GM19397 (cell line): ENCODE measurements around the gene SP140L.
A peak's percentile ranks its signal among the peaks of the same experiment; 100 is the strongest.
"Not testable (repeated sequence)": the region's sequence is repeated elsewhere in the genome, so short reads cannot be mapped to it uniquely, and the experiment has no call there.

Source experiments
- ATAC-seq: cut with Tn5 transposase; IDR thresholded peaks from one replicate; pipeline ENCODE4 v1.9.1; 2021; ENCODE audit warnings: mild to moderate bottlenecking, moderate library complexity; ENCODE audit not compliant: unreplicated experiment

Gene SP140L

DNA sequence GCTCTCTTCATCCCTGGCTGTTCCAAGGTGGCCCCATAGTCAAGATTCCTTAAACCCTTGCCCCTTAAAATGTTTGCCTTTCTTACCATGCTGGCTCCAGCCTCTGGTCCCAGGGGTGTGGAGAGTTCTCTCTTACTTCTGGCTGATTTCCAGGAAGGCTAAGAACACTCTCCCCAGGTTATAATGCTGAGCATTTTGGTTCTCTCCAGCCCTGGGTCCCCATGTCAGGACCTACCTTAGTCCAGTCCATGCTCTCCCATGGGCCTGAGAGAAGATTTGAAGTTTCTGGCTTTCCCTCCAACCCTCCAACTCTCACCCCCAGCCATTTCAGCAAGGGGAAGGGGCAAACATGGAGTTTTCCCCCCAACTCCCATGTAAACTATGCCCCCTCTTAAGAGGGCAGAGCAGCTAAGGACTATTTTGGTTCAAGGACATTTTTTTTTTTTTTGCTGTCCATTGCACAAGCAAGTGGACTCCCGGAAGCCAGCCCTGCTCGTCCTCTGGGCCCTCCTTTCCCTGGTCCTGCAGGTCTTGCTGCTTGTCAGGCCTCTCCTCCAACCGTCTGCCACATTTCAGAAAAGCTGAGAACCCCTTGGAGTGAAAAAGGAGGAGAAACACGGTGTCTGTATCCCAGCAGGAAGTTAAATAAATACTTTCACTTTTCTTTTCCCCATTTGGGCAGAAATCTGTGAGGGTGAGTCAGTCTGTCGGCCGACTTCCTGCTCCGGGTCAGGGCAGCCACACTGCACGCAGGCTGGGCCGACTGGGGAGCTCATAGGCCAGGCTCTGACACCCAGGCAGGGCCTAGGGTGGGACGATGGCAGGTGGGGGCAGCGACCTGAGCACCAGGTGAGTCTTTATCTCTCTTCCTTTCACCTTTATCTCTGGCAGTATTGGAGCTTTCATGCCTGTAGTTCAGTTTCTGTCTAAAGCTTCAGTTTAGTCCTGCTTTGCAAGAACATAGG lies at the start of gene SP140L:
Gene SP140L (plus strand): TSS at position 741 of the 965 bp plus-strand sequence. CDS start 77 bp downstream, at position 818.
- ATAC-seq, result peak; percentile 91

DNA sequence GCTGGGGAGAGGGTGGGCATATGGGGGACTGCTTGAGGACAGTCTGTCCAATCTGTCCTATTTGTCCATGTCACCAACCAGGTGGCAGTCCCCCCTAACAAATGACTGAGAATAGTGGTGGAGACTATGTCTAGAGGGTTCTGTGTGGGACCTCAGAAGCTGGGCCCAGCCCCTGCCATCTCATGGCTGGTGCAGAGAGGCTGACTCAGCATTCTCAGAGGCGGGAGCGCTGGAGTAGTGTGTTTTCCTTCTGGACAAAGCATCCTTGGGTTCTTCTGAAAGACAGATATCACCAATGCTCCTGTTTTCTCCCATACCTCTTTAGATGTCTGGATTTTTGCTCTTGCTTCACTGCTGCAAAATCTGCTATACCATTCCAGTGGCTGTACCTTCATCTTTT lies 44.1 kb upstream of the SP140L start:
- ATAC-seq, result no peak

DNA sequence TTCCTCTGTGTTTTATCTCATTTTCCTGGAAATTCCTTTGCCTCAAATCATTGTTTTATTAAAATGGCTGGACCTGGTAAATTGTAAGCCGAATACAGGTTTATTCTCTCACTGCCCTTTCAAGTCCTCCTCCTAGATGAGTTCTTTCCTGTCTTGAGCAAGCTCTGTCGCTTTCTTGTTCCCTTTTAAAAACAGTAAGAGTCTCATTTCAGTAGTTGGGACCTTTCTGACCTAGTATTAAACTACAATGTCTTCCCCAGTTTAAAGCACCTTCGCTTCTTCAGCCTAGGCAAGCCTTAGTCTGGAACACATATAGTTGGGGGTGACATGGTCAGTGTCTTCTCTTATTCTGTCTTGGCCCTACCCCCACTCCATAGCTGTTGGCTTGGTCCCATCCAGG lies 40.9 kb upstream of the SP140L start:
- ATAC-seq, result no peak

DNA sequence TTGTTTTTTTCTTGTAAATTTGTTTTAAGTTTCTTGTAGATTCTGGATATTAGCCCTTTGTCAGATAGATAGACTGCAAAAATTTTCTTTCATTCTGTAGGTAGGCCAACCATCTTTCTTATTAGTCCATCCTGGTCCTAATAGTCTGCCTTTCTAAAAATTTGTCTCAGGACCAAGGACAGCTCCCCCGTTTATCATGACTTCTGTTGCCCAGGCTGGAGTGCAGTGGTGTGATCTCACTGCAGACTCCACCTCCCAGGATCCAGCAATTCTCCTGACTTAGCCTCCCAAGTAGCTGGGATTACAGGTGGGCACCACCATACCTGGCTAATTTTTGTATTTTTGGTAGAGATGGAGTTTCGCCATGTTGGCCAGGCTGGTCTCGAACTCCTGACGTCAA lies 37.7 kb upstream of the SP140L start:
- not testable (repeated sequence) for ATAC-seq

DNA sequence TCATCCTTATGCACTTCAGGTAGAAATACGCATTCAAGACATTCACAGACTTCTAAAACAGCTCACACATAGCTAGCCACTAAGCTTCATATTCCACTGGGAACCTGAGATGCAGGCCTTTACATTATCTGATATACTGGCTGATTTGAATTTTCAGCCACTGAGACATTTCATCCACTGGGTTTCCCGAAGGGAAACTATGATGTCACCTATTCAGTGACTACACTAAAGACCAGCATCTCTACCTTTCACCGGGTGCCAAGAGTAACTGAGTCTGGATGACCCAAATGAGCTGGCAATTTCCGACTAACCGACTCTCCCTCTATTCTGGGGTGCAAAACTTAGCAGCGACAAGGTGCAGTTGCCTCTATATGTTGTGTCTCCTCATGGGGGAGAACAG lies 31.8 kb upstream of the SP140L start:
- ATAC-seq, result no peak

DNA sequence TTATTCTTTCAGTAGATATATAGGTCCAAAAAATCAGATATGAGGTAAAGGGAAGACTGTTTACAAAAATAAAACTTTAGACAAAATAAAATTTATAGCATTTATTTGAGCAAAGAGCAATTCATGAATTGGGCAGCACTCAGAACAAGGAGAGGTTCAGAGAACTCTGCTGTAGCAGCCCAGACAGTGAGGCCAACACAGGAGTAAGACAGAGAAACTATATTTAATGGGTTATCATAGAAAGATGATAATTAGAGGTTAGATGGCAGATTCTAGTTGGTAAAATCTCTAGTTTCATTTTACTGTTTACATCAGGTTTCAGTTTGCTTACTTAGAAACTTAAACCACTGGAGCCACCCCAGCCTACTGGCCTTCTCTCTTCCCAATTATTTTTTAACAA lies 30.1 kb upstream of the SP140L start:
- ATAC-seq, result no peak

DNA sequence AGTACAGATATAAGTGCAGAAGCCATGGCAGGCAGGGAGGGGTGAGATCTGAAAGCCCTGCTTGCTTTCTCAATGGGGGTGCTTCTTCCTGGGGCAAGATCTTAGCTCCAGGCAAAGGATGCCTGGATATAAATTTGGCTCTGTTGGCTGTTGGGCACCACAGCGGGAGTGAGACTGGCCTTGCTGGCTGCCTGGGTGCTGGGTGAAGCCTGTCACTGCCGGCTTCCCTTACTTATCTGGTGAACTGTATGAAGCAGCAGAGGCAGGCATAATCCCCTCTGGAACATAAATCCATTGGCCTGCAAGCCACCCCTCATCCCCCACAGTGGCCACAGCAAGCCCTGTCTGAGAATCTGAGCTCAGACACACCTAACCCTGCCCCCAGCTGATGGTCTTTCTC lies 27.4 kb upstream of the SP140L start:
- ATAC-seq, result no peak

DNA sequence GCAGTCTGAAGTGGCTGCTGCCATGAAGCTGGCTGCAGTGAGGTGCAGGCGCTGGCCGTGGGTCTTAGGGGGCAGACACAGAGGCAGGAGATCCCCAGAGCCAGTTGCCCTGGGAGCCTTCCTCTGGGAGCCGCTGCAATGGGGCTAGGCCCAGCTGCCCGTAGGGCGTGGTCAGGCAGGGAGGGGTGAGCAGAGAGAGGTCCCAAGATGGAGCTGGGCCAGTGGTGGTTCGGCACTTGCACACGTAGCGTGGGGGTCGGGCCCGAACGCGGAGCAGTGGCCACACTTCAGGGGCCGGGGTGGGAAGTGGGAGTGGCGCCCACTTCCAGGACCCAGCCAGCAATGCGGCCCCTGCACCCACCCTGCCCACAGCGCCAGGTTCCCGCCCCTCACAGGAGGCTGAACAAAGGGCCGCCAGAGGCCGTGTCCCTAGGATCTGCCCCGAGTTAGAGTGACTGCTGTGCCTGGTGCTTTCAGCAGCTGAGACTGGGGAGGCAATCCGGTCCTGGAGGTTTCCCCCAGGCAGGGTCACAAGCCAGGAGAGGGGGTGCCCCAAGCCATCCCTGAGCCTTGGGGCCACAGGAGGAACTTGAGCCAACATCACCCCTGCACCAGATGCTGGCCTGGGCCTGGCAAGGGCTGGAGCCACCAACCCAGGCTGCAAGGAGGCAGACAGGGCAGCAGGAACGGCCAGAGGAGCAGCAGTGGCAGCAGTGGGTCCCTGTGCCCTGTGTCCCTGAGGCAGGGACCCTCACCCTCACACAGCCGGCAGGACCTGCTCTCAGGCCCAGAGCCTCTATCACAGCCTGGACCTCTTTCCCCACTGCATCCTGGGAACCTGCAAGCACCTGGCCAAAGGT lies 21.3 kb upstream of the SP140L start:
- ATAC-seq, result no peak

DNA sequence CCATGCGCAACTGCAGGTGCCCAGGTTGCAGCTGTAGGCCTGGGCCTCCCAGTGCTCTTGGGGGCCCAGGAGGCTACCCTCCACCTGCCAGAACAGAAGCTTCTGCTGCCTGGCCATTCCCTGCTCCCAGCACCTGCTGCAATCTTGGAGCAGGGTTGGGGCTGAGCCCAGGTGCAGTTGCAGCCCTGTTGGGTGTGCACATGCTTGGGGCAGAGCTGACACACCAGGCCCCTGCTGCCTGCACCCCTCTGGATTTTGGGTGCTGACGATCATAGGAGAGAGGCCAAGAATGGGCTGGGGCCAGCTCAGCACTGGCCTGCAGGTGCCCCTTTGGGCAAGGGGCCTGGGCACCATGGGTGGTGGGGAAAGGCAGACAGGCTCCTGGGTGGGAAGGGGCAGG lies 20.5 kb upstream of the SP140L start:
- no peak for ATAC-seq

DNA sequence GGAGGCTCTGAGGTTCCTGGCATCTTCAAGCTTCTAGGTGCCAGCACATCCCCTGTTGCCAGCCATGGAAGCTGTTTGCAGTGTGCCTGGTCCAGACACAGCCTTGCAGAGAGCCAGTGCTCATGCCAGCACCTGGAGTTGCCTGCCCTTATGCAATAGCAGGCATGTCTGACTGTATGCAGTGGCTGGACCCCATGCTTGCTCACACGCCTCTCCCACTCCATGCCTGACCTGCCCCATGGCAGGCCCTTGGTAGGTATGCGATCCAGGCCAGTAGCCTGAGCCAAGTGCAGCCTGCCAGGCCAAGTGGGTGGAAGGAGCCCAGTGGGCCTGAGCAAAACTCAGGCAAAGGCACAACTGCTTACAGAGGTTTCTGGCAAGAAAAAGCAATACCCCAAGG lies 19.5 kb upstream of the SP140L start:
- no peak for ATAC-seq

DNA sequence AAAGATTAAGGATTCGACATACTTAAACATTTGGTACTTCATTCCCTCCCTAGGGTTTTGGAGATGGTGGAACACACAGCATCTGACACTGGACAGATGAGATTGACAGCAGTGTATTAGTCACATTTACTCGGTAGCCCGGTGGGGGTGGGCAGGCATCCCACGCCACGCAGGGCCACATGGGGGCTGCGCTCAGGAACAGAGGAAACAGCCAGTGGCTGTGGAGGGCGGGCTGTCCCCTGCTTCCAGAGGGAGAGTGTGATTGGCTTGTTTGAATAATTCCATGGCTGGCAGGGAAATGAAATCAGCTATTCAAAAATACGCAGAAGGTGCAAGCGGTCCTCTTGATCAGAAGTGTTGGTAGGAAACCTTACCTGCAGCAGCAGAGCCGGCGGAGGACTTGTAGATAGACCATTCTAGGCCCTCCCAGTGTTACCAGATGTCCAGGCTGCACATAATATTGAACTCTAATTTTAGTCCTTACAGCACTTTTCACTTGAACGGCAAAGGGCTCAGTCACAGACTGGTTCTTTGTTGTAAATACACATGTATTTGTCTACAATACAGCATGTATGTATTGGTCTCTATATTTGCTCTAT lies 18.5 kb upstream of the SP140L start:
- no peak for ATAC-seq

DNA sequence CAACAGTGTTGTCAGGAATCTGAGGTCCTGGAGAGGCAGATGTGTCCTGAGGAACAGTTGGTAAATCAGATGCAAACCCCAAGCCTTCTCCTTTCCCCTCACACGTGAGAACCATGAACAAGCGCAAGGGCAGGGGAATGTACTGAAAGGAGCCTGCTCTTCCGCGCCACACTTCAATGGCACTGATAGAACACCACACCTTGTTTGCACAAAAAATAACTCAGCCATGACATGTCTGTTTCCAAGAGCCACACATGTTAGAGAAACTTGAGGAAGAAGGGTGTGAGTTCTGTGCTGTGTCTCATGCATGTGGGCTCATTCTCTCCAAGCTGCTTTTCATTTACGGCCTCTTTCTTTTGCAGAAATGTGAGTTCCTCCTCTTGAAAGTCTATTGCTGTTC lies 16.2 kb upstream of the SP140L start:
- not testable (repeated sequence) for ATAC-seq

DNA sequence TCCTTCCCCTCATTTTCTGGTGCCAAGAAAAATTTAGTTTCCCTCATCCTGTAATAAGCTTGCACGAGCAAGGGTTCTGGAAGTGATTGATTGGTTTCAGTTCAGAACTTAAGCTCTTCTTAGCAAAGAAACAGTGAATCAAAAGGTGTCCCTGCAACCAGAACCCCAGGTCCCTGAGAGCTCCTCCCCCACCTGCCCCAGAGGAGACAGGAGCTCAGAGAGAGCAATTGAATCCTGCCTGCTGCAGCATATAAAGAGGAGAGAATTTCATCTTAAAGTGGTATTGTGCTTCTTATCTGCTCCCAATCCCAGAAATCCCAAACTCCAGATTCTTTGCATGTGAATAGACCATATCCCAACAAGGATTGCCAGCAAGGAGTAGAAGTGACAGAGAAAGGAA lies 15.4 kb upstream of the SP140L start:
- ATAC-seq, result not testable (repeated sequence)

DNA sequence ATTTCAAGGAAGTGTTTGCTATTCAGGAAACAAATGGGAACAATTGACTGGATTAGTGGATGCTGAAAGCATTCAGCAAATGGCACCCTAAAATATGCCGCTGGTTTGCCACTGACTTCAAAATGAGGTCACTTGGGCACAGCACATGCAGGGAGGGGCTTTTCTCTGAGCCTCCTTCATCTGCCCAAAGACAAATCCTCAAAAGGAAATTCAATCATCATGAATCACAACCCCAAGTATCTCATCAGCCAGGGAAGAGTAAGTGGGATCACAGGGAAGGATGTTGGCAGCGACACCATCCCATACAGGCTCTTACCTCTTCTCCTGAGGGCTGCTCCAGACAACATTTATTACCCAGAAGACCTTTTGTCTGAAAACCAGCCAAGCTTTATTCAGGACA lies 14.4 kb upstream of the SP140L start:
- no peak for ATAC-seq

DNA sequence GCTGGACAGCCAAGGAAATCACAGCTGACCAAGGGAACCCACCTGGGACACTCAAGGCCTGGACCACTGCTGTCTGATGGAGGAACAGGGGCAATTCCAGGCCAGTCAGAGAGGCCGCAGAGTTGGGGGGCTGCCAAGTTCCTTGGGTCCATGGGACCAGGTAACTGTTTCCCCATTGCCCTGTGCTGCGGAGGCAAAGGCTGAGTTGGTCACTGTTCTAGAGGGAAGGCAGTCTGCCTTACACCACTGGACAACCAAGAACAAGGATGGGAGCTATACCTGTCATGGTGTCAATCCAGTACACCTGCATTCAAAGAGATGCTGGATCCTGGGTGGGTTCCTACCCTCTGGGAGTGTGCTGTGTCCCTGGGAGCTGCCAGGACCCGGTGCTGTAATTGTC lies 9.6 kb upstream of the SP140L start:
- no peak for ATAC-seq

DNA sequence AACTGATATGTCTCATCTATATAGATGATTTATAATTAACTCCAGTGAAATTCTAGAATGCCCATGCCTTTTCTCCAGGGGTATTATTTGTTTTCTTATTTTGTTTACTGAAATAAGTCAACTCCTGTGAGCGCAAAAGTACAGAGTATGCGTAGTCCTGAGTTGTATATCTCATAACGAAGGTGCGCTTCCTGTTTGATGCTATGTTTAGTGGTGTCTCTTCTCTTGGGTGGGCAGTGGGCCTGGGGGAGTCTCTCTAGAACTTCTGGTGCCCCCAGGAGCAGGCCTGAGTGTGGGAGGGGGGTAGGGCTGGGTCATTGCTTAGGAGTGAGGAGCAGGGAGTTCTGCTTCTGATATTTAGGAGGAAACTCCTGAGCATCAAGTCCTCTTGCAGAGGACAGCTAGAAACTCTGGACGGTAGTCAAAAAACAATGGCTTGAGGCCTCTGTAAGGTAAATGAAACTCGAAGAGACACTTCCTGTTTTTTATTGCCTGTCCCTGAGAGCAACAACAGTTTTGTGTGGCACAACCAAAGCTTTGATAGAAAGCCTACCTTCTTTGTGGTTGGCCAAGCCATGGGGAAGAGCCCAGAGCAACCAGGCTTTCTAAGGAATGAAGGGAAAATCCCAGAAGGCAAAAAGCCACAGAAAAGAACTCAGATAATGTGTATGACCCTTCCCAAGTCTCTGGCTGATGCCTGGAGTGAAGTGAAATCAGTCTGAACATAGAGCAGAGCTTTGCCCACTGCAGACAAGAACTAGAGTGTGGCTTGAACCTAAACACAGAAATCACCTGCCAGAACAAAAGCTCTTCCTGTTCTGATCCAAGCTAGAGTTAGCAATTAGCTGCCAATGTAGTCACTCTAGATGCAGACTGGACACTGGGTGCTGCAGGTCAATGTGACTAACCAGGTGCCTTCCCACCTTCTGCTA lies 8.5 kb upstream of the SP140L start:
- peak; percentile 27 for ATAC-seq

DNA sequence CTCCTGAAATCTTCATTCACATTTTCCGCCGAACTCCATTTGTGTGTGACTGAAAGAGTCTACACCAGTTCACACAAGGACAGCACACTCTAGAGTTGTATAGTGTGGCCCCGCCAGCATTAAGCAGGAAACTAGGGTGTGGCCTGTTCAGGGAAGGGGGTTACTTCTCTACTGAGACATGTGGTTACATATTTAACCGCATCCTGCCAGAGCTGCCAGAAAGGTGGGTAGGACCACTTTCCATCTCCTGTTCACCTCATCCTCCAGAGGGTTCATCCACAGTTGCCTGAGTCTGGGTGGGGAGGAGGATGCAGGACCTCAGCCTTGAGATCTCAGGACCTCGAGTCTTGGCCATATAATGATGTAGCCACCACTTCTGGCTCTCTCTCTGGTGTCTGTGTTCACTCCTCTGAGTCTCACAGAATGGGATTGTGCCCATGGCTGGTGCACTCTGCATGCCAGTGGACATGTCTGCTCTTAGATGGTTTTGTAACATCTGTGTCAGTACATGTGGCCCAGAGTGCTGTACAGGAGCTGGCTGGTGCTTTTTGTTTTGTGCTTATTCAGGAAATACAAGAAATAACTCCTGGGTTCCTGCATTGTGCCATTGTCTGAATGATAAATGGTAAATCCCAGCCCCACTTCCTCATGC lies 7.7 kb upstream of the SP140L start:
- peak; percentile 81 for ATAC-seq

DNA sequence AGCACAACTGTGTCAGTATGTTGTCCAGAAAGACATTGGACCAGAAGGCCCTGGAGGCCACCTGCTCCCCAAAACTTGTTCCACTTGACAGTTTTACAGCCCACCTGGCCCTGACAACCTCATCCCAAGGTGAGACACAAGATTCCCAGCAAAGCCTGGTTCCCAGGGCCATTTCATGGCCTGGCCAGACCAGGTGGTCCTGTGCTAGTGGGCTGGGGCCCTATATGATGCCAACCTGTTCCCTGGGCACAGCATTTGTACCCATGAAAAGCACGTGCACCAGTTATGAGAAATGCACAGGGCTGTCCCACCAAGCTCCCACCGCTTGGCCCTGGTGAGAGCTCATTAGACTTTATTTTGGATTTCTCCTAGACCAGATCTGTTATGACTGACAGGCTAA lies 6.0 kb upstream of the SP140L start:
- ATAC-seq, result no peak

DNA sequence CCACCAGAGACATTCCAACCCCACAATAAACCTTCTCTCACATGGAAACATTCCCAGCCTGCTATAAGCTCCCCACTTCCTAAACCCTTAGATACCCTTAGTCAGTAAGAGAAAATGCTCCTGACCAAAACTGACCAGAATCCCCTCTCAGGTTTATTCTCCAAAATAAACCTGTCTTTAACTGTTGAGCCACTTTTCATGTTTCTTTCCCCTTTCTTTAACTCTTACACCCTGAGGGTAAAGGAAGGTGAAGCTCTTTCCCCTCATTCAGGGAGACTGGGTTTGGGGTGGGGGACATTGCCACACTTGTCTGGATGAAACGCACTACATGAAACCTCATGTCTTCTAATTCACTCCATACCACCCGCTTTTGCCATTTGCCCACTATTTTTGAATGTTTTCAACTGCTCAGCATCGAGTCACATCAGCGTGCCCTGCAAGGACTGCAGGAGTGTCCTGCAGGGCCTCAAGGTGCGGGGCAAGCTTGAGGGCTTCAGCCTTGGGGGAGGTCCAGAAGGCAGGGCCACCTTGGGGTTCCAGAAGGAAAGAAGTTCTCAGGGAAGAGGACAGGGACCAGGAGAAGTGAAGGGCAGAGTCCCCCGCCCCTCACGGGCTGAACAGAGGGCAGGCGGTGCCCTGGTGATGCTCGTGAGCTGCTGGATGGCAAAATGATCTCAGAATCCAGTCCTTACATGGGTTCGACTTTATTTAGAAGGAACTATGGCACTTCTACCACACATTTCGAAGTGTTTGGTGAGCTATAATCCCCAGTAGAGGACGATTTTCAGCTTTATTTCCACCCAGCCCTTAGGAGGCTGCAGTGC lies 4.2 kb upstream of the SP140L start:
- ATAC-seq, result no peak
